IMR-90 (cell line): Measurements from ENCODE around the gene NMRAL1. TPM values are rescaled to one million over a fixed set of nuclear protein-coding genes. Genes with fewer than 3 reads are reported as not detected.

Source experiments
- ATAC-seq: fragments of 200-7000 bp; cut with Tn5 transposase; 2 replicates; pipeline ENCODE4 v1.9.1; 2020; ENCODE audit warnings: low read depth, mild to moderate bottlenecking, moderate library complexity
- BruUV-seq: library from RNA; stranded (reverse); fragments of 400-500 nt; replicated peaks from 2 replicates; lab custom pipeline; 2021; lab: Mats Ljungman, UMichigan
- CTCF ChIA-PET: fragments of 300-600 bp; formaldehyde crosslinking; extraction: SDS; loops from one replicate; lab custom pipeline; 2021; ENCODE audit warnings: antibody characterized with exemption; lab: Yijun Ruan, JAX
- POLR2A ChIA-PET: fragments of 300-600 bp; sonication (Branson Sonifier 250); formaldehyde crosslinking; loops from one replicate; lab custom pipeline; 2022; ENCODE audit warnings: antibody characterized with exemption; ENCODE audit not compliant: unreplicated experiment; lab: Charles Lee
- DNase-seq: peaks from one replicate; pipeline ENCODE4 v3.0.0; 2013
- H2AFZ ChIP-seq: replicated peaks from 2 replicates; pipeline ENCODE3; 2013; ENCODE audit warnings: low read length, mild to moderate bottlenecking; ENCODE audit not compliant: poor library complexity
- H2AK5ac ChIP-seq: 2 replicates; pipeline ENCODE4 v1.6.1; 2013; ENCODE audit warnings: low read depth, low read length, inconsistent platforms
- H2AK9ac ChIP-seq: replicated peaks from 2 replicates; pipeline ENCODE3; 2013; ENCODE audit warnings: mild to moderate bottlenecking, low read depth, low read length, moderate library complexity; ENCODE audit not compliant: poor library complexity
- H2BK120ac ChIP-seq: 2 replicates; pipeline ENCODE4 v1.6.1; 2013; ENCODE audit warnings: low read depth, low read length, inconsistent platforms
- H2BK15ac ChIP-seq: 3 replicates; pipeline ENCODE4 v1.6.1; 2013; ENCODE audit warnings: low read depth, low read length, inconsistent platforms
- H2BK20ac ChIP-seq: 2 replicates; pipeline ENCODE4 v1.6.1; 2013; ENCODE audit warnings: low read depth, mild to moderate bottlenecking, inconsistent platforms, low read length, moderate library complexity
- H2BK5ac ChIP-seq: 2 replicates; pipeline ENCODE4 v1.6.1; 2013; ENCODE audit warnings: mild to moderate bottlenecking, low read depth, low read length, inconsistent platforms; ENCODE audit not compliant: poor library complexity, severe bottlenecking
- H3K14ac ChIP-seq: replicated peaks from 2 replicates; pipeline ENCODE4 v1.6.1; 2013; ENCODE audit warnings: low read depth, low read length, inconsistent platforms
- H3K18ac ChIP-seq: 2 replicates; pipeline ENCODE4 v1.6.1; 2013; ENCODE audit warnings: low read depth, low read length, control low read depth
- H3K23ac ChIP-seq: 2 replicates; pipeline ENCODE4 v1.6.1; 2013; ENCODE audit warnings: low read depth, low read length, inconsistent platforms
- H3K27ac ChIP-seq: 2 replicates; pipeline ENCODE4 v1.5.1; 2013; ENCODE audit warnings: mild to moderate bottlenecking, control low read depth, low read length; ENCODE audit not compliant: insufficient read depth
- H3K27me3 ChIP-seq: 2 replicates; pipeline ENCODE4 v1.6.1; 2013; ENCODE audit warnings: low read length; ENCODE audit not compliant: control insufficient read depth, insufficient read depth
- H3K36me3 ChIP-seq: 2 replicates; pipeline ENCODE4 v1.6.1; 2013; ENCODE audit warnings: low read length, mixed read lengths; ENCODE audit not compliant: control insufficient read depth, insufficient read depth
- H3K4ac ChIP-seq: 2 replicates; pipeline ENCODE4 v1.6.1; 2013; ENCODE audit warnings: low read depth, low read length, inconsistent platforms
- H3K4me1 ChIP-seq: 2 replicates; pipeline ENCODE4 v1.6.1; 2013; ENCODE audit warnings: low read length, mixed read lengths; ENCODE audit not compliant: control insufficient read depth, insufficient read depth
- H3K4me2 ChIP-seq: 2 replicates; pipeline ENCODE4 v1.6.1; 2013; ENCODE audit warnings: low read depth, mild to moderate bottlenecking, control low read depth, low read length, moderate library complexity
- H3K4me3 ChIP-seq: 2 replicates; pipeline ENCODE4 v1.5.1; 2013; ENCODE audit warnings: low read depth, mild to moderate bottlenecking, control low read depth, low read length, moderate library complexity; ENCODE audit not compliant: insufficient read depth
- H3K56ac ChIP-seq: 2 replicates; pipeline ENCODE4 v1.6.1; 2013; ENCODE audit warnings: low read length, inconsistent platforms; ENCODE audit not compliant: insufficient read depth; ENCODE audit errors: extremely low read depth
- H3K79me1 ChIP-seq, 2 experiments: 2 replicates each; pipeline ENCODE4 v1.6.1; 2013; ENCODE audit warnings: low read length in 2 of 2, inconsistent platforms in 1 of 2, low read depth in 1 of 2
- H3K9ac ChIP-seq: 2 replicates; pipeline ENCODE4 v1.6.1; 2013; ENCODE audit warnings: low read depth, low read length, control low read depth
- H3K9me1 ChIP-seq: 2 replicates; pipeline ENCODE4 v1.6.1; 2013; ENCODE audit warnings: low read length, inconsistent platforms; ENCODE audit not compliant: insufficient read depth
- H3K9me3 ChIP-seq: 2 replicates; pipeline ENCODE4 v1.6.1; 2013; ENCODE audit warnings: low read length; ENCODE audit not compliant: control insufficient read depth, insufficient read depth
- H4K20me1 ChIP-seq: 2 replicates; pipeline ENCODE4 v1.6.1; 2013; ENCODE audit warnings: low read length, inconsistent platforms; ENCODE audit not compliant: insufficient read depth
- H4K5ac ChIP-seq: 2 replicates; pipeline ENCODE4 v1.6.1; 2013; ENCODE audit warnings: mild to moderate bottlenecking, low read depth, low read length, control low read depth
- H4K8ac ChIP-seq, 2 experiments: 2 replicates each; pipeline ENCODE4 v1.6.1; 2013; ENCODE audit warnings: low read depth in 2 of 2, low read length in 2 of 2, control low read depth in 1 of 2, inconsistent platforms in 1 of 2
- H4K91ac ChIP-seq: 2 replicates; pipeline ENCODE4 v1.6.1; 2013; ENCODE audit warnings: low read depth, low read length, inconsistent platforms; ENCODE audit not compliant: insufficient read depth
- MAFK ChIP-seq: IDR thresholded peaks from 2 replicates; pipeline ENCODE4 v1.6.1; 2012; ENCODE audit warnings: low read depth, low read length, improper control_type of control experiment
- POLR2A ChIP-seq: IDR thresholded peaks from 2 replicates; pipeline ENCODE4 v1.6.1; 2012; ENCODE audit warnings: mild to moderate bottlenecking, low read depth, low read length
- WGBS, 2 experiments: methylation state at CpG; one replicate each; pipeline versions ENCODE4 v1.1.5 to v1.1.7; 2013; ENCODE audit warnings: missing lambda C conversion rate in 2 of 2; ENCODE audit not compliant: insufficient read length in 1 of 2; ENCODE audit errors: extremely low coverage in 2 of 2; 5-methylcytosine and 5-hydroxymethylcytosine counted together
- dilution Hi-C: fragments of 300-500 bp; cut with HindIII; formaldehyde crosslinking; loops from one replicate; pipeline ENCODE4 v1.14.3; 2018; ENCODE audit warnings: low sequenced_read_pairs; ENCODE audit not compliant: unreplicated experiment
- in situ Hi-C: fragments of 300-500 bp; cut with MboI; formaldehyde crosslinking; loops from 3 replicates; pipeline ENCODE4 v1.14.3; 2019; ENCODE audit warnings: low sequenced_read_pairs, inconsistent platforms, mixed read lengths
- intact Hi-C: fragments of 100-400 bp; cut with micrococcal nuclease; formaldehyde crosslinking; loops from 2 replicates; pipeline ENCODE4 v1.10.0; 2022
- polyA plus RNA-seq, 3 experiments: library from polyadenylated mRNA; depleted of rRNA; stranded (reverse); fragments of >200 nt; gene quantifications; 2 replicates each; pipeline ENCODE4 v1.2.3, GENCODE V29; 2012; ENCODE audit warnings: low replicate concordance in 1 of 3
- total RNA-seq: library from RNA; depleted of rRNA; stranded (reverse); fragments of >200 nt; gene quantifications from 2 replicates; pipeline ENCODE4 v1.2.3, GENCODE V29; 2012

The NMRAL1 gene
- total and polyA plus RNA-seq, 2 of the 4 experiments (the other 2 are of a cell fraction), result 48.6 to 67.6 TPM

DNA sequence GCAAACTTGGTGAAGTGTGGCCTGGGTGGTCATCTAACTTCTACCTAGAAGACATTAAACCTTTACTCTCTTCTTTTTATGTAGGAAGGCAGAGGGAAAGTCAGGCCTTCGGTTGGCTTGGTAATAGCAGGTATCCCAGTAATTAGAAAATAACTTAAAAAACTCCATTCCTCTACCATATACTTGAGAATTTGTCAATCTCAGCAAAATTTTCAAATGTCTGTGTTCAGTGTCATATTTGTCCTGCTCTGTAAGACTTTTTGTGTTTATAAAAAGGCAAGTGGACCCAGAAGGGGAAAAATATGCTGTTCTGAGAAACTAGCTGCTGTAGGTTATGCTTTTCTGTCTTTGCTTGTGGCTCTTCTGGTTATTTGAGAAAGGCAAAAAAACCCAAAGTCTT lies 7.5 kb upstream of the NMRAL1 start:
- Histone ChIP-seq H3K79me1 (peaks cover 40 to 69% of the 10 kb centered on the region in 2 experiments), H2AFZ (no peak overlapping the region), H3K4me1 (peaks cover 5% of the 10 kb centered on the region; the same call in 1 of the 2 replicates), H3K23ac (0 out of 2 replicates have a peak overlapping the region, but pooled peaks have one; percentile 17), H3K27me3 (no peaks in the 10 kb centered on the region), H4K91ac (no peak overlapping the region), H3K56ac (no peak overlapping the region), H3K18ac (no peak overlapping the region), H3K4me3 (no peak overlapping the region), H4K5ac (no peak overlapping the region), H2AK5ac (no peak overlapping the region), H4K8ac (no peak overlapping the region), H3K9me3 (no peaks in the 10 kb centered on the region), H3K4me2 (no peak overlapping the region), H3K4ac (no peak overlapping the region), H3K9me1 (0 out of 2 replicates have a peak, but pooled peaks cover 11% of the 10 kb centered on the region), H2AK9ac (no peak overlapping the region), H4K20me1 (peaks cover 9% of the 10 kb centered on the region; the same call in 1 of the 2 replicates), H2BK15ac (no peak overlapping the region), H3K9ac (no peak overlapping the region), H3K27ac (no peak overlapping the region), H2BK20ac (no peak overlapping the region), H3K36me3 (peaks cover 3% of the 10 kb centered on the region), H2BK120ac (no peak overlapping the region), H3K14ac (no peak overlapping the region), H2BK5ac (no peak overlapping the region)
- CTCF ChIA-PET, result no interaction called here
- dilution Hi-C loops (no loop called here), in situ Hi-C loops (no loop called here), intact Hi-C loops (no loop called here)
- DNase-seq (no peak), ATAC-seq (no peak)
- BruUV-seq, result no TSS peak
- POLR2A ChIA-PET, result interaction anchor here (0.6 kb wide), 1 partner anchor 36 kb away, joined by 3 read pairs; no protein-coding TSS in a partner anchor
- TF ChIP-seq POLR2A (no peak), MAFK (peak; percentile 92)
- WGBS, 2 experiments, result no CpG with 5 or more reads among the region's 1 CpG
